ENCODE measurements around the gene TNFRSF14. TPM values are rescaled to one million over a fixed set of nuclear protein-coding genes. Genes with fewer than 3 reads are reported as not detected.

Gene TNFRSF14
- 15.7 TPM for total RNA-seq
- long read RNA-seq, transcript TNFRSF14-201 (8 exons, 1,707 nt) = major isoform, 8 of 18 reads
- long read RNA-seq, partial matches to known transcripts = 2 of 18 reads
- long read RNA-seq, other reads (novel, unspliced or antisense) = 7 of 18 reads

- intact Hi-C loops (cut with DNase I) = loop anchor here (5.0 kb wide), 1 partner anchor 226 kb away; no protein-coding TSS in a partner anchor
- DNase-seq (ENCODE audit: missing footprints) (peak; percentile 82), ATAC-seq (peak; percentile 51)
These were observed at the start of gene TNFRSF14 for GRCh38 chr1:2556277-2556677. Gene TNFRSF14 (plus strand): TSS chr1:2556371. CDS start chr1:2556665, 294 bp downstream.

GRCh38 chr1:2506901-2507565 lies 49.1 kb upstream of the TNFRSF14 start:
- ATAC-seq (peak; percentile 12), DNase-seq (ENCODE audit: missing footprints) (no peak)
- intact Hi-C loops (cut with DNase I) = no loop called here

GRCh38 chr1:2507744-2508155 lies 48.4 kb upstream of the TNFRSF14 start:
- intact Hi-C loops (cut with DNase I) = loop anchor here (2.0 kb wide), 1 partner anchor 15 kb away; no protein-coding TSS in a partner anchor
- ATAC-seq (no peak), DNase-seq (ENCODE audit: missing footprints) (no peak)

- DNase-seq (ENCODE audit: missing footprints) = no peak
- ATAC-seq = no peak
- intact Hi-C loops (cut with DNase I) = loop anchor here (2.0 kb wide), 1 partner anchor 15 kb away; no protein-coding TSS in a partner anchor
These were observed 48.0 kb upstream of the TNFRSF14 start for GRCh38 chr1:2508180-2508579.

GRCh38 chr1:2508751-2509150 lies 47.4 kb upstream of the TNFRSF14 start:
- ATAC-seq (no peak), DNase-seq (ENCODE audit: missing footprints) (no peak)
- intact Hi-C loops (cut with DNase I) = loop anchor here (2.0 kb wide), 1 partner anchor 14 kb away; no protein-coding TSS in a partner anchor

GRCh38 chr1:2509589-2509988 lies 46.6 kb upstream of the TNFRSF14 start:
- DNase-seq (ENCODE audit: missing footprints) (no peak), ATAC-seq (no peak)
- intact Hi-C loops (cut with DNase I) = loop anchor here (2.0 kb wide), 1 partner anchor 13 kb away; no protein-coding TSS in a partner anchor

GRCh38 chr1:2510366-2511155 lies 45.6 kb upstream of the TNFRSF14 start:
- intact Hi-C loops (cut with DNase I) = no loop called here
- DNase-seq (ENCODE audit: missing footprints) = no peak
- no peak for ATAC-seq

GRCh38 chr1:2512862-2513421 lies 43.2 kb upstream of the TNFRSF14 start:
- DNase-seq (ENCODE audit: missing footprints) (no peak), ATAC-seq (no peak)
- intact Hi-C loops (cut with DNase I) = no loop called here

GRCh38 chr1:2513939-2514652 lies 42.1 kb upstream of the TNFRSF14 start:
- ATAC-seq (no peak), DNase-seq (ENCODE audit: missing footprints) (no peak)
- intact Hi-C loops (cut with DNase I) = no loop called here

- intact Hi-C loops (cut with DNase I) = no loop called here
- ATAC-seq (no peak), DNase-seq (ENCODE audit: missing footprints) (no peak)
These were observed 41.1 kb upstream of the TNFRSF14 start for GRCh38 chr1:2514863-2515762.

GRCh38 chr1:2515763-2516080 lies 40.4 kb upstream of the TNFRSF14 start:
- DNase-seq (ENCODE audit: missing footprints) (no peak), ATAC-seq (no peak)
- intact Hi-C loops (cut with DNase I) = no loop called here

- intact Hi-C loops (cut with DNase I) = no loop called here
- ATAC-seq (no peak), DNase-seq (ENCODE audit: missing footprints) (no peak)
These were observed 40.0 kb upstream of the TNFRSF14 start for GRCh38 chr1:2516124-2516523.

- intact Hi-C loops (cut with DNase I) = no loop called here
- ATAC-seq (no peak), DNase-seq (ENCODE audit: missing footprints) (no peak)
These were observed 39.2 kb upstream of the TNFRSF14 start for GRCh38 chr1:2516946-2517345.

- no peak for ATAC-seq
- no peak for DNase-seq (ENCODE audit: missing footprints)
- intact Hi-C loops (cut with DNase I) = no loop called here
These were observed 38.2 kb upstream of the TNFRSF14 start for GRCh38 chr1:2517966-2518365.

- intact Hi-C loops (cut with DNase I) = no loop called here
- no peak for DNase-seq (ENCODE audit: missing footprints)
- no peak for ATAC-seq
These were observed 37.6 kb upstream of the TNFRSF14 start for GRCh38 chr1:2518528-2518927.

GRCh38 chr1:2519029-2519685 lies 37.0 kb upstream of the TNFRSF14 start:
- DNase-seq (ENCODE audit: missing footprints) (no peak), ATAC-seq (no peak)
- intact Hi-C loops (cut with DNase I) = no loop called here

- DNase-seq (ENCODE audit: missing footprints) = no peak
- intact Hi-C loops (cut with DNase I) = loop anchor here (10.0 kb wide), 1 partner anchor 125 kb away; no protein-coding TSS in a partner anchor
- no peak for ATAC-seq
These were observed 36.4 kb upstream of the TNFRSF14 start for GRCh38 chr1:2519729-2520128.

All from Right ventricle myocardium inferior (tissue), 1 donor.